OCI-LY1 (cell line): ENCODE results near the gene CDH13.

Experiments
- EZH2 ChIP-seq: fragments of 200-600 bp; sonication (generic), shearing (Covaris generic); IDR thresholded peaks from 2 replicates; pipeline ENCODE4 v1.8.0; 2017; ENCODE audit warnings: borderline replicate concordance, mixed run types, mild to moderate bottlenecking, antibody characterized with exemption, low read length, moderate library complexity, mixed read lengths
- TF ChIP-seq, protein P1 (sequence below): fragments of 200-600 bp; sonication (generic), shearing (Covaris generic); IDR thresholded peaks from 2 replicates; pipeline ENCODE4 v1.5.1; 2017; ENCODE audit warnings: mild to moderate bottlenecking, antibody characterized with exemption, low read length, moderate library complexity, mixed read lengths

DNA sequence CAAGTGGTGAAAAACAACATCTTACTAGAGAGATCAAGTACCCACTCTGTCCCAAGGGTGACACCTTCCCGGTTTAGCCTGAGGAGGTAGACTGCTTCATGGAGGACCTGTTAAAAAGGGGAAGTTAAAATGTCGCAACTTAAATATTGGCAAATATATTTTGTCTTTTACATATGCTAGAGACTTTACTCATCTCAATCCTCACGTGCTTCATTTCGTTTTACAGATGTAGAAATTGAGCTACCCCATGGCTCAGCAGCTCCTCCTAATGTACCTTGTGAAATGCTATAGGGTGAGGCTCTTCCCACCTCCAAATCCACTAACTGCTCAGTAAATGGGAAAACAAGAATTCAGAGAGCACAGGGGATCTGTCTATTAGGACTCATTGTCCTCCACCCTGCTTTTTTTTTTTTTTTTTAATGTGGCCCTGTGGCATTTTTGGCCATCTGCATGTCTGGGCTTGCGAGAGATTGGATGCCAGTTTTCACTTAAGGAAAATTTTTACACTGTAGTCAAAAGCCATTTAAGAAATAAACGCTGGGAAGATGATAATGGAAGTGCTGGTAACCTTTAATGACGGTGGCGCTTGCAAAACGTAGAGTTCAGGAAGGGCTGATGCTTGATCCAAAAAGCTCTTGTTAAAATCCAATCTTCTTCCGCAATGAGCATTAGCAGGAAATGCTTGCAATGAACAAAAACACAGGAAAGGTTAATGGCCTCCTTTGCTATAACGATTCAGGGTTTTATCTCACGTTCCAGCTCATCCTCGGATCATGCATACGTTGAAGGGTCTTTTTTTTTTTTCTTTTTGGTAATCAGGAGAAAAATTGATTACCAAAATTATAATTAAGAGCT lies 1220.8 kb downstream of the CDH13 start:
- TF ChIP-seq EZH2: no peak
- TF ChIP-seq, protein P1, sequence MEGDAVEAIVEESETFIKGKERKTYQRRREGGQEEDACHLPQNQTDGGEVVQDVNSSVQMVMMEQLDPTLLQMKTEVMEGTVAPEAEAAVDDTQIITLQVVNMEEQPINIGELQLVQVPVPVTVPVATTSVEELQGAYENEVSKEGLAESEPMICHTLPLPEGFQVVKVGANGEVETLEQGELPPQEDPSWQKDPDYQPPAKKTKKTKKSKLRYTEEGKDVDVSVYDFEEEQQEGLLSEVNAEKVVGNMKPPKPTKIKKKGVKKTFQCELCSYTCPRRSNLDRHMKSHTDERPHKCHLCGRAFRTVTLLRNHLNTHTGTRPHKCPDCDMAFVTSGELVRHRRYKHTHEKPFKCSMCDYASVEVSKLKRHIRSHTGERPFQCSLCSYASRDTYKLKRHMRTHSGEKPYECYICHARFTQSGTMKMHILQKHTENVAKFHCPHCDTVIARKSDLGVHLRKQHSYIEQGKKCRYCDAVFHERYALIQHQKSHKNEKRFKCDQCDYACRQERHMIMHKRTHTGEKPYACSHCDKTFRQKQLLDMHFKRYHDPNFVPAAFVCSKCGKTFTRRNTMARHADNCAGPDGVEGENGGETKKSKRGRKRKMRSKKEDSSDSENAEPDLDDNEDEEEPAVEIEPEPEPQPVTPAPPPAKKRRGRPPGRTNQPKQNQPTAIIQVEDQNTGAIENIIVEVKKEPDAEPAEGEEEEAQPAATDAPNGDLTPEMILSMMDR: no peak
